ENCODE measurements around the gene RAP1GAP.

DNA sequence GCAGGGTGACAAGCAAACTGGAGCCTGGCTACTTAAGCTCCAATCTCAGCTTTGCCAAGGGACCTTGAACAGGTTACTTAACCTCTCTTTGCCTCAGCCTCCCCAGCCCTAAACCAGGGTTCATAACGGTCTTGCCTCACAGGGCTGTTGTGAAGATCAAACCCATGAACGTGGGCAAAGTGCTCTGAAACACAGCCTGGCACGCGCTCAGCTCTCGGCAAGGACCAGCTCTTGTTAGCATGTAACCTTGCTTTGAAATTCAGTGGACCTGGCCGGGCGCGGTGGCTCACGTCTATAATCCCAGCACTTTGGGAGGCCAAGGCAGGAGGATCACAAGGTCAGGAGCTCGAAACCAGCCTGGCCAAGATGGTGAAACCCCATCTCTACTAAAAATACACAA is 24.8 kb downstream of the RAP1GAP start:
- TF ChIP-seq CTCF (IDR thresholded peaks at IDR 0.05) (no peak), POLR2AphosphoS5 (IDR thresholded peaks at IDR 0.05) (no peak)

Measured in esophagus muscularis mucosa (tissue), 3 donors.